SK-N-SH treated with all-trans-retinoic acid at 6 μM for 48 hours (cell line): Measurements from ENCODE around the gene CCM2L.

ENCODE experiments used
- CREB5 ChIP-seq: fragments of 250-450 bp; sonication (Bioruptor Pico); IDR thresholded peaks from 2 replicates; pipeline ENCODE4 v1.5.1; 2020; ENCODE audit warnings: low read depth, mild to moderate bottlenecking, moderate library complexity
- ESRRG ChIP-seq: fragments of 250-450 bp; sonication (Bioruptor Pico); IDR thresholded peaks from 2 replicates; pipeline ENCODE4 v1.6.1; 2021; ENCODE audit warnings: mild to moderate bottlenecking
- SNAI2 ChIP-seq: fragments of 250-450 bp; sonication (Bioruptor Pico); IDR thresholded peaks from 2 replicates; pipeline ENCODE4 v1.5.0; 2020; ENCODE audit warnings: mild to moderate bottlenecking, moderate library complexity
- TCF4 ChIP-seq: fragments of 250-450 bp; sonication (Bioruptor Pico); IDR thresholded peaks from 2 replicates; pipeline ENCODE4 v1.8.0; 2021; ENCODE audit warnings: mild to moderate bottlenecking, moderate library complexity, borderline replicate concordance
- TF ChIP-seq, protein P1 (sequence below): fragments of 250-450 bp; sonication (Bioruptor Pico); IDR thresholded peaks from 2 replicates; pipeline ENCODE4 v1.5.1; 2021; ENCODE audit warnings: mild to moderate bottlenecking, moderate library complexity
- TF ChIP-seq, protein P2 (sequence below): fragments of 250-450 bp; sonication (Bioruptor Pico); IDR thresholded peaks from 2 replicates; pipeline ENCODE4 v1.8.0; 2021; ENCODE audit warnings: low read depth, mild to moderate bottlenecking, moderate library complexity, borderline replicate concordance
- TF ChIP-seq, protein P3 (sequence below): fragments of 250-450 bp; sonication (Bioruptor Pico); IDR thresholded peaks from 2 replicates; pipeline ENCODE4 v1.8.0; 2020; ENCODE audit warnings: mild to moderate bottlenecking, moderate library complexity, borderline replicate concordance

GRCh38 chr20:32009564-32009963 lies 674 bp upstream of the CCM2L start:
- TF ChIP-seq TCF4 (CRISPR knock-in tag) (no peak), CREB5 (CRISPR knock-in tag) (no peak), ESRRG (CRISPR knock-in tag) (no peak), SNAI2 (CRISPR knock-in tag) (no peak)
- TF ChIP-seq, protein P1, sequence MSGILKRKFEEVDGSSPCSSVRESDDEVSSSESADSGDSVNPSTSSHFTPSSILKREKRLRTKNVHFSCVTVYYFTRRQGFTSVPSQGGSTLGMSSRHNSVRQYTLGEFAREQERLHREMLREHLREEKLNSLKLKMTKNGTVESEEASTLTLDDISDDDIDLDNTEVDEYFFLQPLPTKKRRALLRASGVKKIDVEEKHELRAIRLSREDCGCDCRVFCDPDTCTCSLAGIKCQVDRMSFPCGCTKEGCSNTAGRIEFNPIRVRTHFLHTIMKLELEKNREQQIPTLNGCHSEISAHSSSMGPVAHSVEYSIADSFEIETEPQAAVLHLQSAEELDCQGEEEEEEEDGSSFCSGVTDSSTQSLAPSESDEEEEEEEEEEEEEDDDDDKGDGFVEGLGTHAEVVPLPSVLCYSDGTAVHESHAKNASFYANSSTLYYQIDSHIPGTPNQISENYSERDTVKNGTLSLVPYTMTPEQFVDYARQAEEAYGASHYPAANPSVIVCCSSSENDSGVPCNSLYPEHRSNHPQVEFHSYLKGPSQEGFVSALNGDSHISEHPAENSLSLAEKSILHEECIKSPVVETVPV (CRISPR knock-in tag), result no peak
- TF ChIP-seq, protein P2, sequence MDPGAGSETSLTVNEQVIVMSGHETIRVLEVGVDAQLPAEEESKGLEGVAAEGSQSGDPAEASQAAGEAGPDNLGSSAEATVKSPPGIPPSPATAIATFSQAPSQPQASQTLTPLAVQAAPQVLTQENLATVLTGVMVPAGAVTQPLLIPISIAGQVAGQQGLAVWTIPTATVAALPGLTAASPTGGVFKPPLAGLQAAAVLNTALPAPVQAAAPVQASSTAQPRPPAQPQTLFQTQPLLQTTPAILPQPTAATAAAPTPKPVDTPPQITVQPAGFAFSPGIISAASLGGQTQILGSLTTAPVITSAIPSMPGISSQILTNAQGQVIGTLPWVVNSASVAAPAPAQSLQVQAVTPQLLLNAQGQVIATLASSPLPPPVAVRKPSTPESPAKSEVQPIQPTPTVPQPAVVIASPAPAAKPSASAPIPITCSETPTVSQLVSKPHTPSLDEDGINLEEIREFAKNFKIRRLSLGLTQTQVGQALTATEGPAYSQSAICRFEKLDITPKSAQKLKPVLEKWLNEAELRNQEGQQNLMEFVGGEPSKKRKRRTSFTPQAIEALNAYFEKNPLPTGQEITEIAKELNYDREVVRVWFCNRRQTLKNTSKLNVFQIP (CRISPR knock-in tag), result no peak
- TF ChIP-seq, protein P3, sequence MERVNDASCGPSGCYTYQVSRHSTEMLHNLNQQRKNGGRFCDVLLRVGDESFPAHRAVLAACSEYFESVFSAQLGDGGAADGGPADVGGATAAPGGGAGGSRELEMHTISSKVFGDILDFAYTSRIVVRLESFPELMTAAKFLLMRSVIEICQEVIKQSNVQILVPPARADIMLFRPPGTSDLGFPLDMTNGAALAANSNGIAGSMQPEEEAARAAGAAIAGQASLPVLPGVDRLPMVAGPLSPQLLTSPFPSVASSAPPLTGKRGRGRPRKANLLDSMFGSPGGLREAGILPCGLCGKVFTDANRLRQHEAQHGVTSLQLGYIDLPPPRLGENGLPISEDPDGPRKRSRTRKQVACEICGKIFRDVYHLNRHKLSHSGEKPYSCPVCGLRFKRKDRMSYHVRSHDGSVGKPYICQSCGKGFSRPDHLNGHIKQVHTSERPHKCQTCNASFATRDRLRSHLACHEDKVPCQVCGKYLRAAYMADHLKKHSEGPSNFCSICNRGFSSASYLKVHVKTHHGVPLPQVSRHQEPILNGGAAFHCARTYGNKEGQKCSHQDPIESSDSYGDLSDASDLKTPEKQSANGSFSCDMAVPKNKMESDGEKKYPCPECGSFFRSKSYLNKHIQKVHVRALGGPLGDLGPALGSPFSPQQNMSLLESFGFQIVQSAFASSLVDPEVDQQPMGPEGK (CRISPR knock-in tag), result no peak
